Activated gamma-delta T cell treated with Interleukin-2 at 50 U/mL for 16 hours (primary cell): ENCODE measurements around the gene RMDN2.

Source experiments
- DNase-seq: peaks from one replicate; pipeline ENCODE4 v3.0.0-alpha.2; 2020

The RMDN2 gene, protein sequence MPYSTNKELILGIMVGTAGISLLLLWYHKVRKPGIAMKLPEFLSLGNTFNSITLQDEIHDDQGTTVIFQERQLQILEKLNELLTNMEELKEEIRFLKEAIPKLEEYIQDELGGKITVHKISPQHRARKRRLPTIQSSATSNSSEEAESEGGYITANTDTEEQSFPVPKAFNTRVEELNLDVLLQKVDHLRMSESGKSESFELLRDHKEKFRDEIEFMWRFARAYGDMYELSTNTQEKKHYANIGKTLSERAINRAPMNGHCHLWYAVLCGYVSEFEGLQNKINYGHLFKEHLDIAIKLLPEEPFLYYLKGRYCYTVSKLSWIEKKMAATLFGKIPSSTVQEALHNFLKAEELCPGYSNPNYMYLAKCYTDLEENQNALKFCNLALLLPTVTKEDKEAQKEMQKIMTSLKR

DNA sequence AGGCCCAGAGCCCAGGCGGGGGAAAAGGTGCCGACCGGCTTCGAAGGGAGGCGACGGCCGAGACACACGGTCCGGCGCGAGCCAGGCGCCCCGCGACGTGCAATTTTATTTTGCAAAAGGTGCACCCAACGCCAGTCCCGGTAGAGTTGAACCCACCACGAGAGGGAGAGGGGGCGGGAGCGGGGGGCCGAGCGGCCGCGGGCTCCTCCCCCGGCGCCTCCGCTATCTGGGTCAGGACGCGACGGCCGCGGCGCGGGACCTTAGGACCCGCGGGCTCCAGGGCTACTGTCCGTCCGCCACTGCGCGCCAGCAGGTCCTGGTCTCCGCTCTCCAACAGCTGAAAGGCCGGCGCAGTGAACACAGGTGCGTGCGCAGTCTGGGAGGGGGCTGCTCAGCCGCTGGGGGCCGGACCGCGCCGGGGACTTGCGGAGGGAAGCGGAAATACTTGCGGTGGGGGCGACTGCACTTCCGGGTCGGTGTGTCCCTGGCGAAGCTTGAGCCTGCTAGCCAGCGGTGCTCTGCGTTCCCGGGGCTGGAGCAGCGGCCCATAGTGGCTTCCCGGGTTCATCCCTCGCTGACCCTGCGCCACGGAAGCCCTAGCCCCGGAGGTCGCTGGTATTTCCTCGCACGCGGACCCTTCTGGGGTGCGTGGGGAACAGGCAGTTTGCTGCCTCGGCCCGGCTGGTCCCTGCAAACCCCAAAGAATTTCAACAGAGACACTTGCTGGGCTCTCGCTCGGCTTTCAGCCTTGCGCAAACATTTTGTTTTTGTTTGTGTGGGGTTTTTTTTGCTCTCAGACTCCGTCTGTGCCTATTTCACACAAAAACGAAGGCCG, at the start of gene RMDN2:
Gene RMDN2 (plus strand): TSS at position 225 of the 835 bp plus-strand sequence. CDS start 3,991 bp downstream, outside the sequence.
- DNase-seq, result peak; percentile 82

DNA sequence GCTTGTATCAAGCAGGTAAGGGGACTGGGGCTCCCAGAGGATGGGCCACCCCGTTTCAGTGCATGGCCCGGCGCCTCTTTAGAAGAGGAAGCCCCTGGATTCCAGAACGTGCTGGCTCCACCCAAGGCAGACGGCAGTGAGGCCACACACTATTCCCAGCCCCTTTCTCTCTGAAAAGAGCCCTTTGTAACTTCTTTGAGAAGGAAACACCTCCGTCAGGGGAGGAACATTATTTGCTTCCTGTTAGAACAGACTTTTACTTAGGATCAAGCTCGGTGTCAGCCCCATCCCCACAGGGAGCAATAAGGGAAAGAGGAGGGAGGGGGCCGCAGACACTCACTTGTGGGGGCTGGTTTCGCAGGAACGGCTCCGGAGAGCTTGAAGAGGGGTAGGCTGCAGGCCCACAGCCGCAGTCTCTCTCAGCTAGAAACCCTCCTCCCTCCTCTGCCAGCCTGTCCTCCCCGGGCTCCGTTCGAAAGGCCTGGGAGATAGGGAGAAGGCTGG, 49.6 kb upstream of the RMDN2 start:
- DNase-seq, result no peak

DNA sequence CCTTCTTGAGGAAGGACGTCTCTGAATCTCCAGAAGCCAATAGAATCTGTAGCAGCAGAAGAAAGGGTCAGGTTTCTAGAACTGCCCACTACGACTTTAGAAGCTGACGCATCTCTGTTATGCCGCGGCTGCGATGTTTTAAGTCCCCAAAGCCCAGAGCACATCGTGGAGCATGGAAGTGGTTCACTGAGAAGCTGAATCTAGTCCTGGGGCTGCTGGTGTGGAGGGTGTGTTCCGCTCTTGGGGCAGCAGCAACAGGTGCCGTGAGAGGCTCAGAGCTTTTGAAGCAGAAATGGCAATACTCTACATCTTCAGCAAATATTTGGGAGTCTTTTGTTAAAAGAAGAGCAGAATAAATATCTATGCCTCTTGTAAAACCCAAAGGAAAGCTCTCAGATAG, 48.9 kb upstream of the RMDN2 start:
- no peak for DNase-seq

DNA sequence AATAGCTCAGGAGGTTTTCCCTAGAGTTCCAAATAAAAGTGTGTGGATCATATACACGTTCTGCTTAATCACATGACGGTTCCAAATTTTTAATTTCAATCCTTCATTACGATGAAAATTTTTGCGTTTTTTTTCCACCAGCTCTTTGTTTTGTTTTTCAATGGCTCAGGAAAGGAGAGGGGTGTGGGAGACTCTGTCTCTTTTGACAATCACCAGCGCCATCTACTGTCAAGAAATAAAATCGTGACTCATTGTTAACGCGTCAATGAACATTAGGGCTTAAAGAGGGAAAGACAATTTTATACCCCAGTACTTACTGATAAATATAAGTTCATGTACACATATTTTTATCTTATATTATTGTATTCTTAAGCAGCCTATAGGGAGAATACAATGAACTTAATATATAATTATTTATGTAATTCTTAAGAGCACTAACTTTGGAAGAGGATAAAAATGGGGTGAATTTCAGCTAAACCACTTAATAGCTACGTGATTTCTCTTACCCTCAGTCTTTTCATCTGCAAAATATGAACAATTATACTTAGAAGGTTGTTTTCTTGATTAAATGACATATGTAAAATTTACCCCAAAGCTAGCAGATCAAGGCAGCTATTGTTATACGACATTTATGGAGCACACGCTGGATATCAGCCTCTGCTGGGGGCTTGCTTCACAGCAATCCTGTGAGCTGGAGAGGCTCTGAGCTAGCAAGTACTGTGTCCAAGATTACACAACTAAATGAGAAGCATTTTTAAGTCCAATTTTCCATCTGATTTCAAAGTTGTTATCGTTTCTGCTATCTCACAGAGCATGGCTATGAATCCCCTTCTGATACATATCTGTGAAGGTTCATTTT, 47.4 kb upstream of the RMDN2 start:
- DNase-seq, result peak; percentile 23

DNA sequence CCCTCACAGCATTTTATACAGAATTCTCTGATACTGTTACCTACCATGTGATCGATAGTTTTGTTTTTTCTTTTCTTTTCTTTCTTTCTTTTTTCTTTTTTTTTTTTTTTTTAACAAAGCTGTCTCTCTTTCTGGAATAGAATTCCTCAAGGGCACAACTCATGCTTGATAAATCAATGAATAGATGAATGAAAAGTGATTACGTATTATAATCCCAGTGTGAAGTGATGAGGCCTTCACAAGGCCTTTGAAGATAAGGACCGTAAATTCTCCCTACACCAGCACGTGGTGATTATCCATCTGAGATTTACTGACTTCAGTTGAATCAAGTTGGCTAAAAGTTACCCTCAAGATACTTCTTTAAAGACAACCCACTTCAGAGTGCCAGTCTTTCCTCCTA, 46.6 kb upstream of the RMDN2 start:
- no peak for DNase-seq

DNA sequence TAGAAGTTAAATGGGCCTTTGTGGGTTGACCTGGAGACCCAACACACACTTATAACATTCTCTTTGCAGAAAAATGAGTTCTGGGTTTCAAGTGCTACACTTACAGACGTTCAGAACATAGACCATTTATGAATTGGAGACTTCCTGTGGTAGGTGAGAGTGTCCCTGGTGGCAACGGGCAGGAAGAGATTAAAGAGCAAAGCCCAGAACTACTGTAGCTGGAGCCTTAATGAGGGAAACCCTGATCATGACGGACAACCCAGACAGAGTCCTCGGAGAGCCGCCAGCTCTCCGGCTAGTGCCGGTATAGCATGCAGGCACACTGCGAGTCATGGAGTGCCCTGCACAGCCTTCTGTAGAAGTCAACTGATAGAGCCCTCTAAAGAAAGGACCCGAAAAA, 44.5 kb upstream of the RMDN2 start:
- no peak for DNase-seq

DNA sequence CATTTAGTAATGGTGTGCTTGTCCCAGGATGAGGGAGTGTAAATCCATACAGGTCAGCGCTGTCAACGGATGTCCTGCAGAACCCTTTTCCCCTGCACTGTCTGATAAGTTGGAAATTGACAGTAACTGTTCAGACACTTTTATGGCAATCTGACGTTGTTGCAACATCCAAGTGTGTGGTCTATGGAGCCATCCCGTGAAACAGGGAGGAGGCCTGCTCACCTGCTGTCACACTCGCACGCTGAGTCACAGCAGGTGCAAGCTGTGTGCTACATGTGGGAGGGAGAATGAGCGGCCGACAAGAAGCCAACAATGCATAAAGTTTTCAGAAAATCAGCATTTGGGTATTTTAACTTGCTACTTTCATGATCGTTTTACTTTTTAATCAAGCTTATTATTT, 43.7 kb upstream of the RMDN2 start:
- DNase-seq, result no peak

DNA sequence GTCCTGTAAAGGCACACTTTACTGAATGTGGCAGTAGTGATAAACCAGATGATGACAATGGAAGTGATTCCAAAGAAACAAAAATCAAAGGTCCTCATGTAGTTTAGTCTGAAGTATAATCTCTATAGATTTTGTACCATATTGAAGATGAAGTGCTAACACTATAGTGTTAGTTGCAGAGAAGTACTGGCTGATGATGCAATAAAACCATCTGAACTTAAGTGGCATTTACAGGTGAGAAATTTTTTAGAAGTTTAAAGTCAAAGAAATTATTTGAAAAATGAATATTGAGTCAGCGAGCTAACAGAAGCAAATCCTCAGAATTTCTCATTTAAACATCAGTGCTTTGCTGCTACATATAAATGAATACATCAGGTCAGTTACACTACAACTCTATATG, 43.1 kb upstream of the RMDN2 start:
- DNase-seq, result no peak

DNA sequence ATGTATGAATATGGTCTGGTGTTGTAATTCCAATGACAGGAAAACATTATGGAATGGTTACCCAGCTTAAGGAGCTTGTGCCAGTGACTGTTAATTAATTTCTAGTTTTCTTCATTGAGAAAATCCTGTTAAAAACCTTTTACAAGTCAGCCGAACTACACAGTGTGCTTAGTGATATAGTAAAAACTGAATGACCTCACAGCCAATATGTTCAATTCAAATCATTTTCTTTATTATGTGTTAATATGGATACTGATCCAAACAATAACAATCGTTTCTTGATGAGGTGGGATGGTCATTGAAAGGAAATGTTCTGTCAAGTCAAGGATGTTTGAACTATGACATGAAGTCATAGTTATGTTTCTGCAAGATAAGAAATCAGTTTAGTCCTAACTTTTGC, 41.6 kb upstream of the RMDN2 start:
- no peak for DNase-seq

DNA sequence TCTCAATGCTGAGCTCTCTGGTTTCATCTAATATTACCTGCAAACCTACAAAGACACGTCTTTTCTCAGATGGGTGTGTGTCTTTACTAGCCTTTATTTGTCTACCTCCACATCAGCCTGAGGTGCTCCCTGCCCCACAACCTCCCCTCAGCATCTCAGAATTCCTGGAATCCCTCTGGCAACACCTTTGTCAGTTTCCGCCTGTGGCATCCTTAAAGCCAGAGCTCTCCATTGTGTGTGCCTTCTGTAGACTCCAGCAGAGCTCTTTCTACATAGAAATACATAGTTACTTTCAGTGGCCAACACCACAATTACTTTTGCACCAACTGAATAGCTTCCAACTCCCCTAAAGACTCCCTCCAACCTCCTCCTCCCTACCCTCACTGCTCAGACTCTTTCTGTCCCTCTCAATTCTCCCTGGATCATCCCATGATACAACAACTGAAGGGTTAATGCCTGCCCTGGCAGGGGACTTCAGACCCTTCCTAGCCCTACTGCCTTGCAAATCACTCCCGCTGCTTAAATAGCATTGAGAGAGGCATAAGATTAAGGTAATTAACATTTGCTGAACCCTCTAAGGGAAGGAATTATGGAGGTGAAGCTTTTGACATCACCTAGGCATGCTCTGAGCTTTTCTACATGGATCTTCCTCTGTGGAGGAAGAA, 39.6 kb upstream of the RMDN2 start:
- DNase-seq, result no peak

DNA sequence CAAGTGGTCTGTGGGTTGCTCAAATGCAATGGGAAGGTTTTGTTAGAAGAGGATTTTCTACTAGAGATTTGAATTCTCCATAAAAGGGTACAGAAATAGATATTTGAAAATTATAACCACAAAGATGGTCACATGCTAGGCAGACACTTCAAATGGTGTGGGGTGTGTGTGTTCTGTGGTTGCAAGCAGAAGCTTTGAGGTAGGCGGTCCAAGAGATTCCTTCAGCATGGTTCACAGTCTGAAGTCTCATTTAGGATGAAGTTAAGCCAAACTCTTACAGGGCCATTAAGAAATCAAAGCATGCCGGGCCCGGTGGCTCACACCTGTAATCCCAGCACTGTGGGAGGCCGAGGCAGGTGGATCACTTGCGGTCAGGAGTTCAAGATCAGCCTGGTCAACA, 38.3 kb upstream of the RMDN2 start:
- DNase-seq, result no peak

DNA sequence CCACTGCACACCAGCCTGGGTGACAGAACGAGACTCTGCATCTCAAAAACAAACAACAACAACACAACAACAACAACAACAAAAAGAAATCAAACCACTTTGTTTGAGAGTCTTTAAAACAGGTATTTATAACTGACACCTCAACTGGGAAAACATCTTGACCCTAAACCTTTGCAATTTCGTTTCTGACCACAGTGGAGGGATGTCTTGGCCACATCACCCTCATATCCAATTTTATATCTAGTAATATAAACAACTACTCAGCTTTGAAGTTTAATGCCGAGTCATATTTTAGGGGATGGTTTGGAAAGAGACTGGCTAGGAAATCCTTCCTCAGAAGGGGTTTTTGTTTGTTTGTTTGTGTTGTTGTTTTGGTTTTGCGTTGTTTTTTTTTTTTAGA, 37.8 kb upstream of the RMDN2 start:
- DNase-seq, result no peak

DNA sequence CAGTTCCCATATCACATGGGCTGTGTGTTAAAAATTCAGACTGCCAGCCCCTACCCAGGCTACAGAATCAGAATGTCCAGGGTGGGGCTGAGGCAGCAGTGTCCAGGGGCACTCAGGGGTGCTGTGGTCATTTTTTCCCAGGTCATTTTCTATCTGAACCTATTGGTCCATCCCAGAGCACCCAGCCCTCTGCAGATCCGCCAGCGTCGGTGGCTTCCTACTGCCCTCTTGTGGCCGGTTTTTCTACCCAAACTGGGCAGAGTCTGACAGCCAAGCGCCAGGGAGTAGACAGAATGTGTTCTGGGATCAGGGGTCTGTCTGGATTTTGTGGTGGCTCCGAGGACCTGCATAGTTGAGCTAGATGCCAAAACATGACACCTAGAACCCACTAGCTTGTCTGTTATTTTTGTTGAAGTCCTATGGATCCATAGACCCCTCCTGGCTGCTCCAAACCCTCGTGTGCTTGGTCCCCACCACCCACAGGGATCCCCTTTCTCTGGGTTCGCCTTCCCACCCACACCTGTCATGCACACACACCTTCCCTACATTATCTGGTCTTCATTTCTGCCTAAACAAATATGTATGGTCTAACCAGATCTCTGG, 34.1 kb upstream of the RMDN2 start:
- DNase-seq, result peak; percentile 61

DNA sequence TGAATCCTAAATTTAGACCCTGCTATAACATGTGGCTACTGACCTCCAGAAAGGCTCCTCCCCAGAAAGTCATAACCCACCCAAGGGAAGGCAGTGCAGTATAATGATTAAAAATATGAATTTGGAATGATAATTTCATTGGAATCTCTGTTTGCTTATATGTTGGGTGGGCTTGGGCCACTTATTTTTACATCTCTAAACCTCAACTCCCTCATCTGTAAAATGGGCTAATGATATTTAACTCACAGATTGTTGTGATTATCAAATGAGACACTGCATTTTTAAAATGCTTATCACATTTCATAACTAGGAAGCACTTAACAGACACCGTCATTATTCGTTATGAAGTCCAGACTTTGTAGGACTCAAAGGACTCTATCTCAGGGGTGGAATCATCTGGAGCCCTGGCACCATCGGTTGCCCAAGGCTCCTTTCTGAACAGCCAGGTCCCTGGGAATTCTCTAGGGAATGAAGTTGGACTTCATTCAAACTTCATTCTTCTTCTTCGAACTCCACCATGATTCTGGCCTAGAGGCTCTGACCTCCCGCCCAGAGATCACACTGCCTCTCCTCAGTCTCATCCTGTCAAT, 33.1 kb upstream of the RMDN2 start:
- no peak for DNase-seq

DNA sequence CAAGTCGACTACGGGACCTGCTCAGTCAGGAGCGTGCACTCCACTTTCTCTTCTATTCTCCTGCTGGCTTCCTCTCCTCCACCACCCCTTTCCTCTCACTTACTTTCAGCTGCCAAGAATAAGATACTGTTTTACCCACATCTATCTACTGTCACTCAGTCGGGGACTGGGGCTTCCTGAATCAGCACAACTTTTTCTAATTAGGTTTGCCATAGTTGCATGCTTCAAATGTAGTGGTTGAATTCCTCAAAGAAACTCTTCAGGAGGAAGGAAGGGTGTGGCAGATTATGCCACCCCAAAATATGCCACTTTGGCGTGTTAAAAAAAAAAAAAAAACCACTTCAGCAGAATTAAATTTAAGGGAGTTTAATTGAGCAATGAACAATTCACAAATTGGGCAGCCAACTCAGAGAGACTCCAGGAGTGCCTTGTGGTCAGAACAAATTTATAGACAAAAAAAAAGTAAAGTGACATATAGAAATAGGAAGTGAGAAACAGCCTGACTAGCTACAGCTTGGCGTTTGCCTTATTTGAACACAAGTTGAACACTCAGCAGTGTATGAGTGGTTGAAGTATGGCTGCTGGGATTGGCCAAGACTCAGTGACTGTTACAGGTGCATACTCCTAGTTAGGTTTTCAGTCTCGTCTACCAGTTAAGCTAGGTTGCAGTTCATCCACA, 32.5 kb upstream of the RMDN2 start:
- DNase-seq, result no peak

DNA sequence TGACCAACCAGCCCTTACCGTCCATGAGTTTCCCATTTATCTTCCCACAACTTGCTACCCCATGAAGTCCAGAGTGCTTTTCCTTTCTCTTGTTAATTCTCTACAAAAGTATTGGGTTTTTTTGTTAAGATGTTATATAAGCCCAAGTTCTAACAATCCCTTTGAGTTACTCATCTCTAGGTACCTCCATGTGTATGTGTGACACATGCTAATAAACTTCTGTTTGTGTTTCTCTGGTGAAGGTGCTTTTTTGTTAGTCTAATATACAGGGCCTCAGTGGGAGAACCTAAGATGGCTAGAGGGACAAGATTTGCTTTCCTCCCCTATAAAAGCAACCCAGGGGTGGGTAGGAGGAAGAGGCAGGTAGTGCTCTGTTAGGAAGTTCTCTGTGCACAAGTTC, 31.8 kb upstream of the RMDN2 start:
- DNase-seq, result no peak

DNA sequence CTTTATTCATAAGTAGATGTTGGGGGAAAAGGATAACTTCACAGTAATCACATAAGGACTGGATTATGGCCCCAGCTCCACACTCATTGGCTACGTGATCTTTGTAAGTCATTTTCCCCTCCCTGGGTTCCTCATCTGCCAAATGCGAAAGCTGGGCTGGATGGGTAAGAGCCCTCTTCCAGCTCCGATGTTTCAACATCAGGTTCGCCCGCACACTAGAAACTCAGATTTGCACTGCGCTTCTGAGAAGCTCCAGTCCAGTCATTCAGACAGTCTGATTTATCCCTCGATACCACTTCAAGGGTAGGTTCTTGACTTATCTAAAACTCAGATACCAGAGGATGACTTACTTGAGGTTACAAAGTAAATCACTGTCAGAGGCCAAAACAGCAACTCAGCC, 31.0 kb upstream of the RMDN2 start:
- DNase-seq, result no peak

DNA sequence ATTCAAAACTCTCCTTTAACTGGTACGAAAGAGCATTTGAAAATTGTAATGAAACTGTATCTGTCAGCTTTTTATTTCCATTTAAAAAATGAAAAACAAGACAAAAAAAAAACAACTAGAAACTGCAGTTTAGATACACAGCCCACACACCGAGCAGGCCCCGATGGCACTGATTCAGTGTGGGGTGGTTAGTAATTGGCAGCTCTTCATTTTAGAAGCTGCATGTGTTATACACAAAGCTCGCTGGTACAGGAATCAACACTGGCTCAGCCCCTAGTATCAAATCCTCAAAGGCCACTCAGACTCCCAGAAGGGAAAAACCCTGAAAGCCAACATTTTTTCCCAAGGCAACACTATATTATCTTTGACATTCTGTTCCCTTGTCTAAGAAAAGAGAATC, 30.5 kb upstream of the RMDN2 start:
- DNase-seq, result no peak

DNA sequence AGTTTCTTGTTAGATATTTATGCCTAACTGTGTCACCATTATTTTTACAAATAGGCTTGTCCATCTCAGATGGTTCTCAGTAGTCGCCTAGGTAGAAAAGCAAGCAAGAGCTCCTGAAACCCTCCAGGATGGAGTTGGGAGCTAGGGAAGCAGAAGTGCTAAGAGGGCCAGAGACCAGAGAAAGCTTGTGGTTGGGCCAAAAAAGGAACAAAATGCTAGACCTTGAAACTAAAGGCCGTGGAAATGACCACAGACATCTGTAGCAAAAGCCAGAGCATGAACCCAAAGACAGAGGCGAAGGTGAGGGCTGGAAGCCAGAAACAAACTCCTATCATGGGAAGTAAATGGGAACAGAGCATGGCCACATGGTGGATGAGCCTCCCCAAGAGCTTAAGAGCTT, 29.9 kb upstream of the RMDN2 start:
- DNase-seq, result no peak

DNA sequence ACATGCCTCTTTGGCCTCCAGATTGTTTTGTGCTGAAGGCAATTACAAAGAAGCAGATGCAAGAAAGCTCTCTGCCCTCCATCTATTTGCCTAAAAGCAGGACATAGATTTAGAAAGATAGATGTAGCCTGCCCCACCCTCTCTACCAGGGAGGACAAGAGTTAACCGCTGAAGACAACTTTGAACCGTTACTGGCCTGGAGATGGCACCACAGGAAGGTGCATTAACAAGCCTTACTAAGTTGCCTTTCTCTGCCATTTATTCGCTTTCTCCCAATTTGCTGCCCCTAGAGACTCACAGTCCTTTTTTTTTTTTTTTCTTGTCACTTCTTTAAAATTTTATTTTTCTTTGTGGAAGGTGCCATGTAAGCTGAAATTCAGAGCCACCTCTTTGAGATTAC, 28.8 kb upstream of the RMDN2 start:
- no peak for DNase-seq

DNA sequence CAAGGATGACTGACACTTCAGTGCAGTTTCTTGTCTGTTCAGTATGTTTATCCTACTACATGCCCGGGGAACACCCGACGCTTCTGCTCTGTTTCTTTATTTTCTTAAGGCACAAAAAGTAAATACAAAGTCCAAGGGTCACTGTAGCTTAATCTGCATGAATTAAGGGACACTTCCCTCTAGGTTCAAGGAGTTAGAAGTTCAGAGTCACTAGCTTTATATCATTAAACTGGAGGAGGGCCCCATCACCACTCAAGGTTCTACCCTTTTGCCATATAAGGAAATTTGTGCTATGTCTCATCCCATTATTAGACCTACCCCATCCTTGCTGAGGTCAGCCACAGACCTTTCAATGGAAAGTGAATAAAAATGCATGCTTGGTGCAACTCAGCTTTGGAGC, 27.6 kb upstream of the RMDN2 start:
- DNase-seq, result no peak
